ENCODE measurements around the gene HERPUD1. TPM values are rescaled to one million over a fixed set of nuclear protein-coding genes. Genes with fewer than 3 reads are reported as not detected.

HERPUD1 gene
- polyA plus RNA-seq, 1 experiment: 215 TPM

GRCh38 chr16:56950051-56950450 is 18.1 kb downstream of the HERPUD1 start:
- ChIA-PET CTCF (interaction anchor here (1.6 to 4.3 kb wide), 3 partner anchors 83 to 157 kb away, joined by 5 to 31 read pairs (median 26); no protein-coding TSS in a partner anchor), POLR2A (no interaction called here)

DNA sequence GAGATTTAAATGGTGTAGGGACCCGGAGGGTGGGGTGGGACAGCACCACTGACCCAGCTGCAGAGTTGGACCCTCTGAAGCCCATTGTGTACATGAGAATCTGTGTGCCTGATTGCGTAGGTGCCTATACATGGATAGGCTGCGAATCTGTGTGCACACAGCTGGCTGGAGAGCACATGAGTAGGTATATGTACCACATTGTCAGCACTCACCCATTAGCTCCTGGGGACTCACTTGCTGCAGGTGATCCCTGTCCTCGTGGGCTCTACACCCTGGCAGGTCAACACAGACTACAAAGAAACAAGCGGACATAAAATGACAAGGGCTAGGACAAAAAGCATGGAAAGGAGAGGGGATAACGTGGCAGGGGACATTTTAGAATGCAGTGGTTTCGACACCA is 18.5 kb downstream of the HERPUD1 start:
- ChIA-PET CTCF (interaction anchor here (1.6 to 4.3 kb wide), 4 partner anchors 12 to 157 kb away, joined by 5 to 31 read pairs (median 17); no protein-coding TSS in a partner anchor), POLR2A (no interaction called here)
- no peak overlapping the region for H3K4me3 ChIP-seq (ENCODE audit: low read depth, low read length)

More at GRCh38 chr16:56950051-56950450, 18.1 kb downstream of the HERPUD1 start:
- TF ChIP-seq, protein P1, sequence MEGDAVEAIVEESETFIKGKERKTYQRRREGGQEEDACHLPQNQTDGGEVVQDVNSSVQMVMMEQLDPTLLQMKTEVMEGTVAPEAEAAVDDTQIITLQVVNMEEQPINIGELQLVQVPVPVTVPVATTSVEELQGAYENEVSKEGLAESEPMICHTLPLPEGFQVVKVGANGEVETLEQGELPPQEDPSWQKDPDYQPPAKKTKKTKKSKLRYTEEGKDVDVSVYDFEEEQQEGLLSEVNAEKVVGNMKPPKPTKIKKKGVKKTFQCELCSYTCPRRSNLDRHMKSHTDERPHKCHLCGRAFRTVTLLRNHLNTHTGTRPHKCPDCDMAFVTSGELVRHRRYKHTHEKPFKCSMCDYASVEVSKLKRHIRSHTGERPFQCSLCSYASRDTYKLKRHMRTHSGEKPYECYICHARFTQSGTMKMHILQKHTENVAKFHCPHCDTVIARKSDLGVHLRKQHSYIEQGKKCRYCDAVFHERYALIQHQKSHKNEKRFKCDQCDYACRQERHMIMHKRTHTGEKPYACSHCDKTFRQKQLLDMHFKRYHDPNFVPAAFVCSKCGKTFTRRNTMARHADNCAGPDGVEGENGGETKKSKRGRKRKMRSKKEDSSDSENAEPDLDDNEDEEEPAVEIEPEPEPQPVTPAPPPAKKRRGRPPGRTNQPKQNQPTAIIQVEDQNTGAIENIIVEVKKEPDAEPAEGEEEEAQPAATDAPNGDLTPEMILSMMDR (IDR thresholded peaks at IDR 0.05; ENCODE audit: low read depth, low read length): no peak
- no peak for DNase-seq (ENCODE audit: low read depth, low spot score)
- no peak overlapping the region for H3K4me3 ChIP-seq (ENCODE audit: low read depth, low read length)
- peak overlapping the region; percentile 21 for H3K27ac ChIP-seq (ENCODE audit: low read depth, low read length)
- no peaks in the 10 kb centered on the region for H3K27me3 ChIP-seq (ENCODE audit: control insufficient read depth, insufficient read depth, low read length)
- H3K9me3 ChIP-seq (ENCODE audit: control insufficient read depth, insufficient read depth, low read length): no peaks in the 10 kb centered on the region

DNA sequence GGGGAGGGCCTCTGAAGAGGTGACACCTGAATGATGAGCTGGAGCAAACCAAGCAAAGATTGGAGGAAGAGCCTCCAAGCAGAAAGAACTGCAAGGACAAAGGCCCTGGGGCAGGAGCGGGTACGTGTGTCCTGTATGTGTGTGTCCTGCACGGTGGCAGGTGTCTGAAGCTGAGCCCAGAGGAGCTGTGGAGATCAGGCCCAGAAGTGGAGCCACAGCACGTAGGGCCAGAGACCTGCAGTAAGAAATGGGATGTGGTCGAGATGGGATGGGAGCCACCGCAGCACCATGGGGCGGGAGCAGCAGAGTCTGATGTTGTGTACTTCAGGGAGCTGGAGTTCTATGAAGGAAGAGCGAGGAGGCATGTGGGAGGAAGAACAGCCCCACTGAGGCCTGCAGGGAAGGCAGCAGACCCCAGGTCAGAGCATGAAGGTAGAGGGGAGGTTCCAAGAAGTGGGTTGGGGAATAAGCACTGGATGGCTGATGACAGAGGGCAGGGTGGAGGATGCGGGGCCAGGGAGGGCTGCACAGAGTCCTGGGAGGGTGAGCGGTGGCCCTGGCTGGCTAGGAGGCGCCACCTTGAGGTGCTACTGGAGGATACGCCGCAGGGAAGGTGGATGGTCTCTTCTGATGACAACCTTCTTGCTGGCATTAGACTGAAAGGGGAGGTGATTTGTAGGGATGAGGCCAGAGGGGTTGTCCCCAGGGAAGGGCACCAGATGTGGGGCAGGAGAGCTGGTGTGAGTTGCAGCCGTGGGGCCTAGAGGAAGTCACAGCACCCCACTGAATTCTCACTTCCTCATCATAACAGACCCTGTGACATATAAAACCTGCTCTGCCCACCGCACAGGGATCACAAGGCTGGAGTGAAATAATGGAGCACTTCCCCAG is 19.2 kb downstream of the HERPUD1 start:
- no peak for DNase-seq (ENCODE audit: low read depth, low spot score)
- H3K4me3 ChIP-seq (ENCODE audit: low read depth, low read length): no peak overlapping the region
- POLR2A ChIA-PET: interaction anchor here (1.0 to 1.1 kb wide), 2 partner anchors 18 to 38 kb away, joined by 3 read pairs; partner anchors contain the start of gene NLRC5
- TF ChIP-seq, protein P1 (IDR thresholded peaks at IDR 0.05; ENCODE audit: low read depth, low read length): peak; percentile 66
- H3K27me3 ChIP-seq (ENCODE audit: control insufficient read depth, insufficient read depth, low read length): no peaks in the 10 kb centered on the region
- CTCF ChIA-PET: interaction anchor here (0.6 to 4.3 kb wide), 9 partner anchors 12 to 158 kb away, joined by 3 to 31 read pairs (median 5); no protein-coding TSS in a partner anchor
- no peak overlapping the region for H3K27ac ChIP-seq (ENCODE audit: low read depth, low read length)
- no peaks in the 10 kb centered on the region for H3K9me3 ChIP-seq (ENCODE audit: control insufficient read depth, insufficient read depth, low read length)

More for the DNA sequence above, 18.5 kb downstream of the HERPUD1 start:
- TF ChIP-seq, protein P1 (IDR thresholded peaks at IDR 0.05; ENCODE audit: low read depth, low read length): no peak
- Histone ChIP-seq H3K9me3 (ENCODE audit: control insufficient read depth, insufficient read depth, low read length) (no peaks in the 10 kb centered on the region), H3K27ac (ENCODE audit: low read depth, low read length) (no peak overlapping the region), H3K27me3 (ENCODE audit: control insufficient read depth, insufficient read depth, low read length) (no peaks in the 10 kb centered on the region)
- no peak for DNase-seq (ENCODE audit: low read depth, low spot score)

DNA sequence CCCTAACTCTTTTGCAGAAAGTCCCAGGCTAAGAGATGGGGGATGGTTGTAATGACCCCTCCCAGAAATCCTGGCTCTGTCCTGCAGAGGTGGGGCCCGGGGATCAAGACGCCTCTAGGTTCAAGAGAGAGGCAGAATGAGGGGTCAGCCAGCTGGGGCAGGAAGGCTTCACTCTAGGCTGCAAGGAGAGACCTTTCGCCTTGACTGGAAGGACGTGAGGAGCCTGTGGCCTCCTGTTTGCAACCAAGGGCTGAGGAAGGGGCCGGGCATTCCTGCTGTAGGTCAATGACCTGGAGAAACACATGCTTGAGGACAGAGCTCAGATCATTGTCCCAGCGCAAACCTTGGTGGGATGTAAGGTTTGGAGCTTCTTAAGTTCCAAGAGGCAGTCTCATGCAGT is 21.1 kb downstream of the HERPUD1 start:
- Histone ChIP-seq H3K27me3 (ENCODE audit: control insufficient read depth, insufficient read depth, low read length) (no peaks in the 10 kb centered on the region), H3K9me3 (ENCODE audit: control insufficient read depth, insufficient read depth, low read length) (no peaks in the 10 kb centered on the region; the same call in 1 of the 2 replicates), H3K27ac (ENCODE audit: low read depth, low read length) (peak overlapping the region; percentile 31), H3K4me3 (ENCODE audit: low read depth, low read length) (no peak overlapping the region)
- ChIA-PET POLR2A (interaction anchor here (0.6 kb wide), 1 partner anchor 240 kb away, joined by 4 read pairs; no protein-coding TSS in a partner anchor), CTCF (interaction anchor here (0.9 to 4.3 kb wide), 3 partner anchors 12 to 93 kb away, joined by 3 to 31 read pairs (median 8); no protein-coding TSS in a partner anchor)
- TF ChIP-seq, protein P1 (IDR thresholded peaks at IDR 0.05; ENCODE audit: low read depth, low read length): no peak
- no peak for DNase-seq (ENCODE audit: low read depth, low spot score)
